GM12891 (cell line): Measurements from ENCODE around the gene TMTC2.

ENCODE experiments used
- POLR2A ChIP-seq: IDR thresholded peaks from 2 replicates; pipeline ENCODE4 v1.6.1; 2011; ENCODE audit warnings: low read depth, low read length, control low read depth
- POLR2AphosphoS5 ChIP-seq: IDR thresholded peaks from 2 replicates; pipeline ENCODE4 v1.6.1; 2011; ENCODE audit warnings: low read depth, low read length, control low read depth
- POU2F2 ChIP-seq: IDR thresholded peaks from 2 replicates; pipeline ENCODE4 v1.6.1; 2011; ENCODE audit warnings: low read depth, mild to moderate bottlenecking, control low read depth, low read length, moderate library complexity
- SPI1 ChIP-seq: IDR thresholded peaks from 2 replicates; pipeline ENCODE4 v1.6.1; 2011; ENCODE audit warnings: low read depth, low read length, control low read depth
- TAF1 ChIP-seq: IDR thresholded peaks from 2 replicates; pipeline ENCODE4 v1.6.1; 2011; ENCODE audit warnings: low read depth, low read length, control low read depth

- no peak for TF ChIP-seq POLR2A
- no peak for TF ChIP-seq POLR2AphosphoS5
- TF ChIP-seq POU2F2, result no peak
- no peak for TF ChIP-seq TAF1
- no peak for TF ChIP-seq SPI1
These were observed 329.6 kb downstream of the TMTC2 start for GRCh38 chr12:83016218-83016835.
